Left ventricle myocardium inferior (tissue), 1 donor: ENCODE results near the gene TOMM5. TPM values are rescaled to one million over a fixed set of nuclear protein-coding genes. Genes with fewer than 3 reads are reported as not detected.

Experiments
- DNase-seq: peaks from one replicate; pipeline ENCODE4 v3.0.0-alpha.2; 2020
- H3K27ac ChIP-seq: fragments of 200-600 bp; replicated peaks from 2 replicates; pipeline ENCODE4 v1.8.0; 2021
- H3K27me3 ChIP-seq: fragments of 200-600 bp; 2 replicates; pipeline ENCODE4 v1.8.0; 2021; ENCODE audit warnings: low read depth
- H3K36me3 ChIP-seq: fragments of 200-600 bp; 2 replicates; pipeline ENCODE4 v1.8.0; 2021
- H3K4me1 ChIP-seq: fragments of 200-600 bp; 2 replicates; pipeline ENCODE4 v1.8.0; 2021
- H3K4me3 ChIP-seq: fragments of 200-600 bp; 2 replicates; pipeline ENCODE4 v1.8.0; 2021; ENCODE audit warnings: mild to moderate bottlenecking, moderate library complexity
- H3K9me3 ChIP-seq: fragments of 200-600 bp; replicated peaks from 2 replicates; pipeline ENCODE4 v1.8.0; 2021
- intact Hi-C: fragments of 100-400 bp; cut with micrococcal nuclease; formaldehyde crosslinking; loops from one replicate; pipeline ENCODE4 v1.11.0; 2022
- total RNA-seq: library from RNA; stranded (reverse); fragmentation: NEBNext Ultra II Directional; extraction: Animal tissue kit (Norgen Biotek cat#: 25700); gene quantifications from one replicate; pipeline ENCODE4 v1.2.1, GENCODE V29; 2021
- TF ChIP-seq, protein P1 (sequence below): fragments of 200-600 bp; IDR thresholded peaks from 2 replicates; pipeline ENCODE4 v1.8.0; 2021; ENCODE audit warnings: antibody characterized with exemption, mild to moderate bottlenecking, borderline replicate concordance
- donor health status: DM: no; HTN: yes; CAD: no; lungs with severe emphysema.

TOMM5 gene
- total RNA-seq, 1 donor from 2014 or later: 56.4 TPM

GRCh38 chr9:37596504-37596903 is 4.1 kb upstream of the TOMM5 start:
- intact Hi-C loops: no loop called here
- DNase-seq: no peak

DNA sequence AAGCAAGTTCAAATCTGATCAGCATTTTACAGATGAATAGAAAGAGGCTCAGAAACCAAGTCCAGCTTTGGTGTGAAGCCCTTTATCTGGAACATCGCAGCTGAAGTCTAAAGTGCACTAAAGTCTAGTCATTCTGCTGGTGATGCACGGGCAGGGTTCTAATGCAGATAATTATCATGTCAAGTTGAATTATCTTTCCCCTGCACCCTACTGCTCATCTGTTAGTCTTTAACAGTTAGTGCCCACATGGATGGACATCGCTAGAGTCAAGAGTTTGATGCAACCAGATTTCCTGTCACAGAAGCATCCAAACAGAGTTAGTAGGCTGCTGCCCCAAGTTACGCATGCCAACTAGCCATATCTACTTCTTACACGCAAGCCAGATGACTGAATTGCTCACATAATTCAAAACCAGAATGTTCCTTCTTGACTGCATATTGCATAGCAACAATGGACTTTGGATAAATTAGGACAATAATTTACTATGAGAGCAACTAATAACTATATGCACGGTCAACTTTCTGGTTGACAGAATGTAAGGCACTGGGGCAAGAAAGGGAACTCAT is 1.6 kb upstream of the TOMM5 start:
- TF ChIP-seq, protein P1, sequence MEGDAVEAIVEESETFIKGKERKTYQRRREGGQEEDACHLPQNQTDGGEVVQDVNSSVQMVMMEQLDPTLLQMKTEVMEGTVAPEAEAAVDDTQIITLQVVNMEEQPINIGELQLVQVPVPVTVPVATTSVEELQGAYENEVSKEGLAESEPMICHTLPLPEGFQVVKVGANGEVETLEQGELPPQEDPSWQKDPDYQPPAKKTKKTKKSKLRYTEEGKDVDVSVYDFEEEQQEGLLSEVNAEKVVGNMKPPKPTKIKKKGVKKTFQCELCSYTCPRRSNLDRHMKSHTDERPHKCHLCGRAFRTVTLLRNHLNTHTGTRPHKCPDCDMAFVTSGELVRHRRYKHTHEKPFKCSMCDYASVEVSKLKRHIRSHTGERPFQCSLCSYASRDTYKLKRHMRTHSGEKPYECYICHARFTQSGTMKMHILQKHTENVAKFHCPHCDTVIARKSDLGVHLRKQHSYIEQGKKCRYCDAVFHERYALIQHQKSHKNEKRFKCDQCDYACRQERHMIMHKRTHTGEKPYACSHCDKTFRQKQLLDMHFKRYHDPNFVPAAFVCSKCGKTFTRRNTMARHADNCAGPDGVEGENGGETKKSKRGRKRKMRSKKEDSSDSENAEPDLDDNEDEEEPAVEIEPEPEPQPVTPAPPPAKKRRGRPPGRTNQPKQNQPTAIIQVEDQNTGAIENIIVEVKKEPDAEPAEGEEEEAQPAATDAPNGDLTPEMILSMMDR: no peak
- no peak for DNase-seq
- Histone ChIP-seq H3K36me3 (no peaks in the 10 kb centered on the region), H3K27me3 (peaks cover 7% of the 10 kb centered on the region), H3K4me3 (peak overlapping the region; percentile 33), H3K9me3 (no peaks in the 10 kb centered on the region), H3K27ac (peak overlapping the region; percentile 40), H3K4me1 (peaks cover 42% of the 10 kb centered on the region)
- intact Hi-C loops: no loop called here

More at GRCh38 chr9:37596504-37596903, 4.1 kb upstream of the TOMM5 start:
- Histone ChIP-seq H3K4me1 (peaks cover 24% of the 10 kb centered on the region), H3K36me3 (no peaks in the 10 kb centered on the region), H3K9me3 (no peaks in the 10 kb centered on the region), H3K27me3 (peaks cover 7% of the 10 kb centered on the region), H3K4me3 (no peak overlapping the region), H3K27ac (no peak overlapping the region)
- TF ChIP-seq, protein P1: no peak

- DNase-seq: no peak
- H3K36me3 ChIP-seq: peaks cover 53% of the 10 kb centered on the region
- intact Hi-C loops: no loop called here
- no peaks in the 10 kb centered on the region for H3K9me3 ChIP-seq
- H3K4me3 ChIP-seq: no peak overlapping the region
- peaks cover 26% of the 10 kb centered on the region for H3K4me1 ChIP-seq
- H3K27me3 ChIP-seq: no peaks in the 10 kb centered on the region
- H3K27ac ChIP-seq: no peak overlapping the region
- TF ChIP-seq, protein P1: no peak
Observed at GRCh38 chr9:37587521-37587920, 4.9 kb downstream of the TOMM5 start.

DNA sequence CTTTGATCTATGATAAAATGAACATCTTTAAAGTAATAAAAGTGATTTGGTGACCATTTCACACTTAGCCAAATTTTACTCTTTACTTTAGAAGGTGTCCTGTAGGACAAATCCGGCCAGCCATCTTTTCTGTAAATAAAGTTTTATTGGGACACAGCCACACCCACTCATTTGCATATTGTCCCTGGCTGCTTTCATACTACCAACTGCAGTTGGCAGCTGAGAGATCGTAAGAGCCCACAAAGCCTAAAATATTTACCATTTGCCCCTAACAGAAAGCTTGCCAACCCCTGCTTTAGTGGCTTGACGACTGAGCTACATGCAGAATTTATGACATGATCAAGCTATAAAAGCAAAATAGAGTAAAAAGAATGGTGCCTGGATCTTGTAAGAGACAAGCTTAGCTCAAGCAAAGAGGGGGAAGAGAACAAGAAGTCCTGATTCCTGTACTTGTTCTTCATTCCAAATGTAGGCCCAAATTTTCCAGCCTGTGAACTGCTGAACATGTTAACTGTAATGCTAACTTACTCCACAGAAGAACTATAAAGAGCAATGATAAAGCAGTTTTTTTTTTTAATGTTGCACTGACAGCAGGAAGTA is 8.8 kb downstream of the TOMM5 start:
- H3K4me1 ChIP-seq: no peaks in the 10 kb centered on the region
- DNase-seq: no peak
- H3K9me3 ChIP-seq: no peaks in the 10 kb centered on the region
- peaks cover 53% of the 10 kb centered on the region for H3K36me3 ChIP-seq
- no peak overlapping the region for H3K27ac ChIP-seq
- TF ChIP-seq, protein P1: no peak
- no peaks in the 10 kb centered on the region for H3K27me3 ChIP-seq
- no peak overlapping the region for H3K4me3 ChIP-seq
- intact Hi-C loops: no loop called here

DNA sequence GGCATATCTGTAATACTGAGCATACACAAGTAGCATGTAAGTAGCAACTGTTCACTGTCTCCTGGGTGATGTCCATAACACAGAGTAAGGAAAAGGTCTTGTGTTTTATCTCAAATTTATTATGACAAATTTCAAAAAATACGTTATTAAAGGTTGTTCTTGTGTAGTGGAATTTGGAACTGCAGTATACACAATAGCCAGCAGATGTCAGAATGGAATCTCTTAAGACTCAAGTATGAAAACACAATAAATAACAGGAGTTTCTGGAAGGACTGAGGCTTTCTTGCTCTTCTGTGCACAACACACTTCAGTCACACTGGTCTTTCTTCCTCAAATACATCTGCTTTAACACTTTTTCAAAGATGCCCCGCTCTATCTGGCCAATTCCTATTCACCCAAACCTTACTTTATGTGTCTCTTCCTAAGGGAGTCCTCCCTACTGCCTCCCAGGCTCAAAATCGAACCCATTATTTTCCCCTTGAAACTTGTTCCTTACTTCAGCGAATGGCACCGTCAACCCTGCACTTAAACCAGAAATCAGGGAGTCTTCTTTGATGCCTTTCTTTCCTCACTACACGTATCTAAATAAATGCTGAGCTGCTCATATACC is 9.7 kb downstream of the TOMM5 start:
- DNase-seq: no peak
- Histone ChIP-seq H3K4me1 (no peaks in the 10 kb centered on the region), H3K9me3 (no peaks in the 10 kb centered on the region), H3K27me3 (no peaks in the 10 kb centered on the region), H3K36me3 (peaks cover 45% of the 10 kb centered on the region), H3K4me3 (no peak overlapping the region), H3K27ac (no peak overlapping the region)
- TF ChIP-seq, protein P1: peak; percentile 80
- intact Hi-C loops: no loop called here
